NB4 (cell line): ENCODE results near the gene GSTT2B.
"Not testable (repeated sequence)": the region's sequence is repeated elsewhere in the genome, so short reads cannot be mapped to it uniquely, and the experiment has no call there.

ENCODE experiments used
- DNase-seq: peaks from one replicate; pipeline ENCODE4 v3.0.0; 2010; ENCODE audit warnings: low read depth
- H3K4me3 ChIP-seq: one replicate; pipeline ENCODE4 v1.5.1; 2011; ENCODE audit warnings: mild to moderate bottlenecking, low read depth, low read length, moderate library complexity
- MYC ChIP-seq: IDR thresholded peaks from 2 replicates; pipeline ENCODE4 v1.6.1; 2011; ENCODE audit warnings: low read depth, low read length
- POLR2A ChIP-seq: IDR thresholded peaks from 2 replicates; pipeline ENCODE4 v1.6.1; 2011; ENCODE audit warnings: mild to moderate bottlenecking; ENCODE audit not compliant: insufficient read length; ENCODE audit errors: extremely low read depth
- TF ChIP-seq, protein P1 (sequence below): IDR thresholded peaks from 2 replicates; pipeline ENCODE4 v1.6.1; 2011; ENCODE audit warnings: low read depth, low read length
- TF ChIP-seq, protein P2 (sequence below): IDR thresholded peaks from one replicate; pipeline ENCODE4 v1.5.1; 2012; ENCODE audit warnings: low read depth, low read length

GSTT2B gene

DNA sequence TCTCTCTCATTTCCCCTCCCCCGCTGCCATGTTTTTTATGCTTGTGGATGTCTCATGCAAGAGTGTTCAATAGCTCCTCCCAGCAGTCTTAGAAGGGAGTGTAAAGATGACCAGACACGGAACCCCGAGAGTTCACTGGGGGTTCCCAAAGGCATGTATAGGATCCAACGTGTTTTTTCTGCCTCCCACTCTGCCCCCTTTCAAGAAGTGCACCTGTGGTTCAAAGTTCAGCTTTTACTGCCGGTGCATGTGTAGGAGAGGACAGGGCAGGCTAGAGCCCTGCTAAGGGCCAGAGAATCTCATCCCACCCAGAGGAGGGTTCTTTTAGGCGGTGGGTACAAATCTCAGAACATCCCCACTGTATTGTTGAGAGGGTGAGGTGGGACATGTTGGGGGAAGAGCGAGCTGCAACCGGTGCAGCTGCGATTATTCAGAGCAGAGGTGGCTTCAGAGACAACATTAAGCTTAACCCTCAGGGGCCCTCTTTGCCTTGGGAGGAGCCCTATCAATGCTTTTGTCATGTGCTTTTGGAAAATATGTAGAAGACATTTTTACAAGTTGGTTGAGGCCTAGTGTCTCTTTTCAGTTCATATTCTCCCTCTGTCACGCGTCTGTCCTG is 52.3 kb downstream of the GSTT2B start:
- DNase-seq, result no peak
- no peak overlapping the region for H3K4me3 ChIP-seq
- no peak for TF ChIP-seq POLR2A
- TF ChIP-seq, protein P1, sequence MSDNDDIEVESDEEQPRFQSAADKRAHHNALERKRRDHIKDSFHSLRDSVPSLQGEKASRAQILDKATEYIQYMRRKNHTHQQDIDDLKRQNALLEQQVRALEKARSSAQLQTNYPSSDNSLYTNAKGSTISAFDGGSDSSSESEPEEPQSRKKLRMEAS, result no peak
- TF ChIP-seq, protein P2, sequence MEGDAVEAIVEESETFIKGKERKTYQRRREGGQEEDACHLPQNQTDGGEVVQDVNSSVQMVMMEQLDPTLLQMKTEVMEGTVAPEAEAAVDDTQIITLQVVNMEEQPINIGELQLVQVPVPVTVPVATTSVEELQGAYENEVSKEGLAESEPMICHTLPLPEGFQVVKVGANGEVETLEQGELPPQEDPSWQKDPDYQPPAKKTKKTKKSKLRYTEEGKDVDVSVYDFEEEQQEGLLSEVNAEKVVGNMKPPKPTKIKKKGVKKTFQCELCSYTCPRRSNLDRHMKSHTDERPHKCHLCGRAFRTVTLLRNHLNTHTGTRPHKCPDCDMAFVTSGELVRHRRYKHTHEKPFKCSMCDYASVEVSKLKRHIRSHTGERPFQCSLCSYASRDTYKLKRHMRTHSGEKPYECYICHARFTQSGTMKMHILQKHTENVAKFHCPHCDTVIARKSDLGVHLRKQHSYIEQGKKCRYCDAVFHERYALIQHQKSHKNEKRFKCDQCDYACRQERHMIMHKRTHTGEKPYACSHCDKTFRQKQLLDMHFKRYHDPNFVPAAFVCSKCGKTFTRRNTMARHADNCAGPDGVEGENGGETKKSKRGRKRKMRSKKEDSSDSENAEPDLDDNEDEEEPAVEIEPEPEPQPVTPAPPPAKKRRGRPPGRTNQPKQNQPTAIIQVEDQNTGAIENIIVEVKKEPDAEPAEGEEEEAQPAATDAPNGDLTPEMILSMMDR, result no peak
- no peak for TF ChIP-seq MYC

DNA sequence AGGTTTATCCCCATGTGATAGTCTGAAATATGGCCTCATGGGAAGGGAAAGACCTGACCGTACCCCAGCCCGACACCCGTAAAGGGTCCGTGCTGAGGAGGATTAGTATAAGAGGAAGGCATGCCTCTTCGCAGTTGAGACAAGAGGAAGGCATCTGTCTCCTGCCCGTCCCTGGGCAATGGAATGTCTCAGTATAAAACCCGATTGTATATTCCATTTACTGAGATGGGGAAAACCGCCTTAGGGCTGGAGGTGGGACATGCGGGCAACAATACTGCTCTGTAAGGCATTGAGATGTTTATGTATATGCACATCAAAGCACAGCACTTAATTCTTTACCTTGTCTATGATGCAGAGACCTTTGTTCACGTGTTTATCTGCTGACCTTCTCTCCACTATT is 53.6 kb downstream of the GSTT2B start:
- not testable (repeated sequence) for H3K4me3 ChIP-seq, DNase-seq
